ENCODE measurements around the gene ELOF1. TPM values are rescaled to one million over a fixed set of nuclear protein-coding genes. Genes with fewer than 3 reads are reported as not detected.

ELOF1 gene
- total RNA-seq, 1 donor from 2014 or later = 78.8 TPM

DNA sequence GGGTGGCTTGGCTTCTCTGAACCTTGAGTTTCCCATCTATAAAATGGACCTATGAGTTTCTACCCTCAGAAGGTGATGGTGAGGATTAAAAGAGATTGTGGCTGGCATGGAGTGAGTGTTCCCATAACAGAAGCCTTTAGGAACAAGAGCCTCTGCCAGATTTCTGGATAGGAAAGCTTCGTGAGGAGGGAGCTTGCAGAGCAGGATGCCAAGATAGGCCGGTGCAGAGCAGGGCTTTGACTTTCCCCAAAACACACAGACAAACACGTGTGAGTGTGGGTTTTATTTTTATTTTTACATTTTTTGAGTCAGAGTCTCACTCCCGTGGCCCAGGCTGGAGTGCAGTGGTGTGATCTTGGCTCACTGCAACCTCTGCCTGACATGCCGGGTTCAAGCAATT, 24.1 kb downstream of the ELOF1 start:
- no peak overlapping the region for H3K27ac ChIP-seq (ENCODE audit: low read depth, low read length)
- no peaks in the 10 kb centered on the region for H3K9me3 ChIP-seq (ENCODE audit: insufficient read depth, low read depth, low read length)
- no peak for FAIRE-seq
- no peak overlapping the region for H3K4me2 ChIP-seq (ENCODE audit: low read length)
- Mint-ChIP-seq H3K27me3 (ENCODE audit: low read depth, unreplicated experiment) (no peaks in the 10 kb centered on the region), H3K9me3 (ENCODE audit: unreplicated experiment) (no peaks in the 10 kb centered on the region), H3K36me3 (ENCODE audit: low read depth, unreplicated experiment) (no peaks in the 10 kb centered on the region), H3K4me3 (ENCODE audit: unreplicated experiment) (no peak overlapping the region), H3K27ac (ENCODE audit: unreplicated experiment) (no peak overlapping the region), H3K4me1 (ENCODE audit: low read depth, unreplicated experiment) (peaks cover 25% of the 10 kb centered on the region)
- no peak for DNase-seq (ENCODE audit: low read depth)
- H2AFZ ChIP-seq (ENCODE audit: low read depth, low read length) = no peak overlapping the region
- H3K79me2 ChIP-seq (ENCODE audit: insufficient read depth, low read length) = peaks cover 6% of the 10 kb centered on the region
- H3K4me3 ChIP-seq (ENCODE audit: insufficient read depth, low read depth, low read length) = no peak overlapping the region
- no peaks in the 10 kb centered on the region for H3K27me3 ChIP-seq (ENCODE audit: insufficient read depth, low read length)
- TF ChIP-seq, protein P1, sequence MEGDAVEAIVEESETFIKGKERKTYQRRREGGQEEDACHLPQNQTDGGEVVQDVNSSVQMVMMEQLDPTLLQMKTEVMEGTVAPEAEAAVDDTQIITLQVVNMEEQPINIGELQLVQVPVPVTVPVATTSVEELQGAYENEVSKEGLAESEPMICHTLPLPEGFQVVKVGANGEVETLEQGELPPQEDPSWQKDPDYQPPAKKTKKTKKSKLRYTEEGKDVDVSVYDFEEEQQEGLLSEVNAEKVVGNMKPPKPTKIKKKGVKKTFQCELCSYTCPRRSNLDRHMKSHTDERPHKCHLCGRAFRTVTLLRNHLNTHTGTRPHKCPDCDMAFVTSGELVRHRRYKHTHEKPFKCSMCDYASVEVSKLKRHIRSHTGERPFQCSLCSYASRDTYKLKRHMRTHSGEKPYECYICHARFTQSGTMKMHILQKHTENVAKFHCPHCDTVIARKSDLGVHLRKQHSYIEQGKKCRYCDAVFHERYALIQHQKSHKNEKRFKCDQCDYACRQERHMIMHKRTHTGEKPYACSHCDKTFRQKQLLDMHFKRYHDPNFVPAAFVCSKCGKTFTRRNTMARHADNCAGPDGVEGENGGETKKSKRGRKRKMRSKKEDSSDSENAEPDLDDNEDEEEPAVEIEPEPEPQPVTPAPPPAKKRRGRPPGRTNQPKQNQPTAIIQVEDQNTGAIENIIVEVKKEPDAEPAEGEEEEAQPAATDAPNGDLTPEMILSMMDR (IDR thresholded peaks at IDR 0.05; ENCODE audit: insufficient read depth, low read depth, low read length) = no peak
- TF ChIP-seq EZH2 (IDR thresholded peaks at IDR 0.05; ENCODE audit: insufficient read depth, low read length) = no peak
- no peak overlapping the region for H3K9ac ChIP-seq (ENCODE audit: low read length)
- H4K20me1 ChIP-seq (ENCODE audit: insufficient read depth, low read length) = no peaks in the 10 kb centered on the region
- no peaks in the 10 kb centered on the region for H3K36me3 ChIP-seq (ENCODE audit: insufficient read depth, low read length)
- peaks cover 37% of the 10 kb centered on the region for H3K4me1 ChIP-seq (ENCODE audit: insufficient read depth, low read length)

GRCh38 chr19:11534538-11534937, 24.5 kb downstream of the ELOF1 start:
- TF ChIP-seq, protein P1 (IDR thresholded peaks at IDR 0.05; ENCODE audit: insufficient read depth, low read depth, low read length) = no peak
- TF ChIP-seq EZH2 (IDR thresholded peaks at IDR 0.05; ENCODE audit: insufficient read depth, low read length) = no peak
- H3K36me3 ChIP-seq (ENCODE audit: insufficient read depth, low read length) = no peaks in the 10 kb centered on the region
- no peak overlapping the region for H3K9ac ChIP-seq (ENCODE audit: low read length)
- H2AFZ ChIP-seq (ENCODE audit: low read depth, low read length) = no peak overlapping the region
- H3K27me3 Mint-ChIP-seq (ENCODE audit: low read depth, unreplicated experiment) = no peaks in the 10 kb centered on the region
- peaks cover 37% of the 10 kb centered on the region for H3K4me1 ChIP-seq (ENCODE audit: insufficient read depth, low read length)
- no peaks in the 10 kb centered on the region for H3K9me3 Mint-ChIP-seq (ENCODE audit: unreplicated experiment)
- H3K27ac Mint-ChIP-seq (ENCODE audit: unreplicated experiment) = no peak overlapping the region
- no peaks in the 10 kb centered on the region for H4K20me1 ChIP-seq (ENCODE audit: insufficient read depth, low read length)
- DNase-seq (ENCODE audit: low read depth) (no peak), FAIRE-seq (no peak)
- H3K9me3 ChIP-seq (ENCODE audit: insufficient read depth, low read depth, low read length) = no peaks in the 10 kb centered on the region
- peaks cover 25% of the 10 kb centered on the region for H3K4me1 Mint-ChIP-seq (ENCODE audit: low read depth, unreplicated experiment)
- H3K4me3 Mint-ChIP-seq (ENCODE audit: unreplicated experiment) = no peak overlapping the region
- H3K27me3 ChIP-seq (ENCODE audit: insufficient read depth, low read length) = no peaks in the 10 kb centered on the region
- no peak overlapping the region for H3K4me3 ChIP-seq (ENCODE audit: insufficient read depth, low read depth, low read length)
- no peaks in the 10 kb centered on the region for H3K36me3 Mint-ChIP-seq (ENCODE audit: low read depth, unreplicated experiment)
- H3K79me2 ChIP-seq (ENCODE audit: insufficient read depth, low read length) = peaks cover 6% of the 10 kb centered on the region
- no peak overlapping the region for H3K27ac ChIP-seq (ENCODE audit: low read depth, low read length)
- no peak overlapping the region for H3K4me2 ChIP-seq (ENCODE audit: low read length)

- H4K20me1 ChIP-seq (ENCODE audit: insufficient read depth, low read length) = peaks cover 8% of the 10 kb centered on the region
- H3K9ac ChIP-seq (ENCODE audit: low read length) = no peak overlapping the region
- peaks cover 22% of the 10 kb centered on the region for H3K4me1 ChIP-seq (ENCODE audit: insufficient read depth, low read length)
- no peak overlapping the region for H3K4me3 ChIP-seq (ENCODE audit: insufficient read depth, low read depth, low read length)
- H3K36me3 ChIP-seq (ENCODE audit: insufficient read depth, low read length) = peaks cover 2% of the 10 kb centered on the region
- TF ChIP-seq, protein P1 (IDR thresholded peaks at IDR 0.05; ENCODE audit: insufficient read depth, low read depth, low read length) = no peak
- TF ChIP-seq EZH2 (IDR thresholded peaks at IDR 0.05; ENCODE audit: insufficient read depth, low read length) = no peak
- H3K79me2 ChIP-seq (ENCODE audit: insufficient read depth, low read length) = peaks cover 15% of the 10 kb centered on the region
- H3K27ac Mint-ChIP-seq (ENCODE audit: unreplicated experiment) = peak overlapping the region; percentile 19
- H3K4me1 Mint-ChIP-seq (ENCODE audit: low read depth, unreplicated experiment) = peaks cover 18% of the 10 kb centered on the region
- H3K9me3 ChIP-seq (ENCODE audit: insufficient read depth, low read depth, low read length) = no peaks in the 10 kb centered on the region
- no peaks in the 10 kb centered on the region for H3K27me3 Mint-ChIP-seq (ENCODE audit: low read depth, unreplicated experiment)
- no peak overlapping the region for H3K4me3 Mint-ChIP-seq (ENCODE audit: unreplicated experiment)
- H3K27ac ChIP-seq (ENCODE audit: low read depth, low read length) = no peak overlapping the region
- H3K27me3 ChIP-seq (ENCODE audit: insufficient read depth, low read length) = no peaks in the 10 kb centered on the region
- no peak for FAIRE-seq
- DNase-seq (ENCODE audit: low read depth) = peak; percentile 68
- no peaks in the 10 kb centered on the region for H3K9me3 Mint-ChIP-seq (ENCODE audit: unreplicated experiment)
- no peak overlapping the region for H2AFZ ChIP-seq (ENCODE audit: low read depth, low read length)
- no peaks in the 10 kb centered on the region for H3K36me3 Mint-ChIP-seq (ENCODE audit: low read depth, unreplicated experiment)
- H3K4me2 ChIP-seq (ENCODE audit: low read length) = no peak overlapping the region
Observed at GRCh38 chr19:11530432-11530831, 28.6 kb downstream of the ELOF1 start.
